Adipocyte (in vitro differentiated cells): Measurements from ENCODE around the gene ZNF792.
"Not testable (repeated sequence)": the region's sequence is repeated elsewhere in the genome, so short reads cannot be mapped to it uniquely, and the experiment has no call there.

ENCODE experiments used
- DNase-seq: peaks from one replicate; pipeline ENCODE4 v3.0.0-alpha.2; 2015; ENCODE audit warnings: low read depth
- H3K27me3 ChIP-seq: replicated peaks from 2 replicates; pipeline ENCODE4 v1.7.0; 2013; ENCODE audit warnings: mild to moderate bottlenecking, low read length, moderate library complexity; ENCODE audit not compliant: control insufficient read depth, insufficient read depth
- H3K36me3 ChIP-seq: 2 replicates; pipeline ENCODE4 v1.7.0; 2013; ENCODE audit warnings: low read length, mild to moderate bottlenecking, moderate library complexity; ENCODE audit not compliant: control insufficient read depth, insufficient read depth, severe bottlenecking
- H3K4me1 ChIP-seq: 2 replicates; pipeline ENCODE4 v1.7.0; 2013; ENCODE audit warnings: mild to moderate bottlenecking, low read length, moderate library complexity; ENCODE audit not compliant: control insufficient read depth, insufficient read depth
- H3K4me3 ChIP-seq: 2 replicates; pipeline ENCODE4 v1.7.0; 2013; ENCODE audit warnings: mild to moderate bottlenecking, low read length, moderate library complexity
- H3K9ac ChIP-seq: 2 replicates; pipeline ENCODE4 v1.7.0; 2013; ENCODE audit warnings: mild to moderate bottlenecking, low read length, moderate library complexity
- H3K9me3 ChIP-seq: 2 replicates; pipeline ENCODE4 v1.7.0; 2013; ENCODE audit warnings: mild to moderate bottlenecking, low read length, moderate library complexity; ENCODE audit not compliant: control insufficient read depth

Gene ZNF792

GRCh38 chr19:35006007-35006341 lies 41.9 kb upstream of the ZNF792 start:
- H3K9ac ChIP-seq, H3K4me3 ChIP-seq, H3K27me3 ChIP-seq, H3K9me3 ChIP-seq, DNase-seq: not testable (repeated sequence)
- peaks cover 17% of the 10 kb centered on the region for H3K4me1 ChIP-seq
- H3K36me3 ChIP-seq, result peaks cover 20% of the 10 kb centered on the region

DNA sequence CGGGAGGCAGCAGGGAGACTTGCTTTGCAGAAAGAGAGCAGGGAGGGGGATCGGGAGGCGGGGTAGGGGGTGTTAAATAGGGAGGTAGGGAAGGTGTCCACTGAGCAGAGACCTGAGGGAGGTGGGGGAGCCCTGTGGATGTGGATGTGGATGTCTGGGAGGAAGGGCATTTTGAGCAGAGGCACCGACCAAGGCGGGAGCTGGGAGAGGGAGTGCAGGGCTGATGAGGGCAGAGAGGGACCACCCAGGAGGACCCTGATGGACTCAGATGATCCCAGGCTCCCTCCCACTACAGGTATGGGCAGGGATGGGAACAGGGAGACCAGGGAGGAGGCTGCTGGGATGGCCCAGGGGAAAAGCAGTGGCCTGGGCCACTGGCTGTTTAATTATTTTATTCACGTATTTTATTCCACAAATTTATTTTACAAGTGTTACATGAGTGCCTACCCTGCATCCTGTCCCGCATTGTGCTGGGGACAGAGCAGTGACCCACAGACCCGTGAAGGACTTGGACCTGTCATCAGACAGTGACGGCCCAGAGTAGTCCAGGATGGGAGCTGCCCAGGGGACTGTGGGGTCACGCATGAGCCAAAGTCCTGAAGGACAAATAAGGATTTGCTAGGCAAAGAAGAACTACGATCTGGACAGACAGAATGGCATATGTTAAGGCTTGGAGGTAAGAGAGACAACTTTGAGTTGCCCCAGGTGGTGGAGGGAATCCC lies 41.4 kb upstream of the ZNF792 start:
- Histone ChIP-seq H3K4me1 (peaks cover 17% of the 10 kb centered on the region), H3K36me3 (peaks cover 16% of the 10 kb centered on the region), H3K27me3 (no peaks in the 10 kb centered on the region), H3K4me3 (no peak overlapping the region), H3K9ac (no peak overlapping the region), H3K9me3 (no peaks in the 10 kb centered on the region)
- no peak for DNase-seq

DNA sequence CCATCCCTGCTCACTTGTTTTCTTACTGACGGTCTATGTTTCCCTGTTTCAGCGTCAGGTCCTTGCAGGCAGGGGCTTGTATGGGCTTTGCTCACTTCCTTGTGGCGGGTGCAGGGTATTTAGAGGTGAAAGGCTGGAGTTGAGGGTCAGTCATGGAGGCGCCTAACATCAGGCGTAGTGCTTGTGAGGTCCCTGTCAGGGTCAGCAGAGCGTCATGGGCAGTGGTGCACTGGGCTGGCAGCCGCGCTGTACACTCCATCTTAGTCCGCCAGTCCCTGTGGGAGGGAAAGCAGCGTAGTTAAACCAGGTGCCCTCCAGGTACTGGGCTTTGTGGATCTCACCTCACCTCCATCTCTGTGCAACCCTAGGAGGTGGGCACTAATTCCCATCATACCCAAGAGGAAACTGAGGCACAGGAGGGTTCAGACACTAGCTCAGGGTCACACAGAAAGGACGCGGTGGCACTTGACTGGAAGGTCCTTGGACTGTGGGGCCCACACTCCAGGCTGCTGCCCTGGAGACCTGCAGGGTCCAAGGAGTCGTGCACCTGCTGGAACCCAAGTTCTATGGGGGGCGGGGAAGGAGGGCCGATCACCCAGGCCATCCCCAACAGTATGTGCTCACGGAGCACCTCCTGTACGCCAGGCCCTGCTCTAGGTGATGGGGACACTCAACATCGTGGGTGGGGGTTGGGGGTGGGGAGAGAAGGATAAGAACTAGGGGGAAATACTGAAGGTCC lies 40.7 kb upstream of the ZNF792 start:
- Histone ChIP-seq H3K9me3 (no peaks in the 10 kb centered on the region), H3K4me3 (no peak overlapping the region), H3K36me3 (peaks cover 9% of the 10 kb centered on the region), H3K27me3 (no peaks in the 10 kb centered on the region), H3K4me1 (peaks cover 20% of the 10 kb centered on the region), H3K9ac (no peak overlapping the region)
- no peak for DNase-seq

- Histone ChIP-seq H3K9ac (no peak overlapping the region), H3K36me3 (peaks cover 4% of the 10 kb centered on the region), H3K9me3 (no peaks in the 10 kb centered on the region), H3K27me3 (no peaks in the 10 kb centered on the region), H3K4me1 (peaks cover 26% of the 10 kb centered on the region), H3K4me3 (no peak overlapping the region)
- no peak for DNase-seq
These were observed 38.1 kb upstream of the ZNF792 start for GRCh38 chr19:35002037-35002535.

DNA sequence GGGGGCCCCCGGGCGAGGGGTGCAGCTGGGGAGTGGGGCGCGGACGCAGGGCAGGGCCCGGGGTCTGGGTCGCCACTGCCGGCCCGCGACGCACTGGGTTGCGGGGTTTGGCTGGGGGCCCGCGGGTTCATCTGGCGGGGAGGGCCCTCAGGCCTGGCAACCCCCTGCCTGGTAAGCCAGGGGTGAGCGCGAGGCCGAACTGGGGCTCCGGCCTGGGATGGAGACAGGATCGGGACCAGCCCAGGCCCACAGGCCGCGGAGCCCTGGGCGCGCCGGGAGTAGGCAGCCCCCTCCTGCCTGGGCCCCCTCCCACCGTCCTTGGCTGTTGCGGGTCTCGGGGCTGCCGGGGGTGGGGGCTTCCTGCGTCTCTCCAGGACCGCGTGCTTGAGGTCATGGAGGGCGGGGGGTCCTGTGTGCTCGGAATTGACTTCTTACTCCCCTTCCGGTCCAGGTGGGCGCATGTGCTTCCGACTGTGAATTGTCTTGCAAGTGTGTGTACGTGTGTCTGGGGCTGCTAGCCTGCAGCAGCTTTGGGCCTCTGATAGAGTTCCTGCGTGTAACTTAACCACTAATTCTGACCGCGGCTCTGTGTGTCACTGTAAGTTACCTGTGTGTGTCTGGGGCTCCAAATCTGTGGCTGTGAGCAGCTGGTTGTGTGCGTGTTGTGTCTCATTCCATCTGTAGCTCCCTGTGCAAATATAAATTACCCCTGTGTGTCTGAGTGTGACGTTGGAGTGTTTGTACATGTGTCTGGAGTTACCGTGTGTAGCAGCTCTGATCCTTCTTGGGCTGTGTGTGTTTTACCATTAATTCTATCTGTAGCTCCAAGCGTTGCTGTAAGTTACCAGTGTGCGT lies 36.8 kb upstream of the ZNF792 start:
- peak overlapping the region; percentile 82 for H3K4me3 ChIP-seq
- no peaks in the 10 kb centered on the region for H3K9me3 ChIP-seq
- peaks cover 26% of the 10 kb centered on the region for H3K4me1 ChIP-seq
- peaks cover 4% of the 10 kb centered on the region for H3K36me3 ChIP-seq
- peak overlapping the region; percentile 79 for H3K9ac ChIP-seq
- peak; percentile 58 for DNase-seq
- no peaks in the 10 kb centered on the region for H3K27me3 ChIP-seq

GRCh38 chr19:35000338-35000646 lies 36.3 kb upstream of the ZNF792 start:
- no peaks in the 10 kb centered on the region for H3K36me3 ChIP-seq
- H3K9me3 ChIP-seq, result no peaks in the 10 kb centered on the region
- DNase-seq, result no peak
- no peak overlapping the region for H3K9ac ChIP-seq
- peak overlapping the region; percentile 82 for H3K4me3 ChIP-seq
- H3K4me1 ChIP-seq, result peaks cover 26% of the 10 kb centered on the region
- H3K27me3 ChIP-seq, result no peaks in the 10 kb centered on the region

DNA sequence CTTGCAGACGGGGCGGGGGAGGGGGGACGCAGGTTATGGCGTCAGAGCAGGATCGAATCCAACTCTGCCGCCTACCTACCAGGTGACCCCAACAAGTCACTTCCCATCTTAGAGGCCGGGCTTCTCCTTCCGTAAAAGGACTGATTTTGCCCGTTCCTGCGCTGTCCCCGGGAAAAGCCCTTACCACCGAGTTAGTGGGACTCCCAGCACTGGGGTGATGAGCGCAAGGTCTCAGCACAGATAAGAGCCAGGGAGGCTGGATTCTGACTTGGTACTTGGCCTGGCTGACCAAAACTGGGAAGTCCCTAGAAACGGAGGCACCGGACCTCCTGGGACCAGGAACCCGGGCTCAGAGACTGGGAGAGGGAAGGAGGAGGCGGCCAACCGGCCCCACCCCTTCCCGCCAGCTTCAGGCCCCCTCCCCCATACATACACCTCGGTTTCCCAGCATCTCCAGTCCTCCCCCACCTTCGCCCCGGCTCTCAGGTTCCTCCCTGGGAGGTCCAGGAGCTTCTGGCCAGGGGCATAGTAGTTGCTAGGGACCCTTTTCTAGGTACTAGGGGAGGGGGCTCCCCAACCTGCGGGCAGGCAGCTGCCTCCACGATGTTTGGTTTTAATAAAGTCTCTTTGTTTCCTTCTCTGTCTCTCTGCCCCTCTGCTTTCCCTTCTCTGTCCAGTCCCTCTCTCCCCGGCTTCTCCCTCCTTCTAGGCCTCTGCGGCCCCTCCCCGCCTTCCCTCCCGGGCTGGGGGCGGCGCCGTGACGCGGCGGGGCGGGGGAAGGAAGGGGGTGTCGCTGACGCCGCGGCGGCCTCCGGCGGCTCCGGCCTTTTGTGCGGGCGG lies 35.7 kb upstream of the ZNF792 start, which contains the start of gene GRAMD1A:
GRAMD1A (plus strand) TSS at position 826 of the 840 bp plus-strand sequence. CDS start 156 bp downstream, outside the sequence.
- peak within 1 kb of the TSS; percentile 86 for H3K4me3 ChIP-seq
- peak; percentile 95 for DNase-seq
- H3K27me3 ChIP-seq, result no peaks in the 10 kb centered on the region
- H3K36me3 ChIP-seq, result no peaks in the 10 kb centered on the region
- H3K9me3 ChIP-seq, result no peaks in the 10 kb centered on the region
- H3K9ac ChIP-seq, result peak within 1 kb of the TSS; percentile 90
- H3K4me1 ChIP-seq, result peaks cover 26% of the 10 kb centered on the region

- no peaks in the 10 kb centered on the region for H3K27me3 ChIP-seq
- H3K9me3 ChIP-seq, result no peaks in the 10 kb centered on the region
- H3K9ac ChIP-seq, result peak overlapping the region; percentile 90
- DNase-seq, result no peak
- no peaks in the 10 kb centered on the region for H3K36me3 ChIP-seq
- H3K4me1 ChIP-seq, result peaks cover 26% of the 10 kb centered on the region
- H3K4me3 ChIP-seq, result peak overlapping the region; percentile 86
These were observed 34.9 kb upstream of the ZNF792 start for GRCh38 chr19:34998777-34999497.

DNA sequence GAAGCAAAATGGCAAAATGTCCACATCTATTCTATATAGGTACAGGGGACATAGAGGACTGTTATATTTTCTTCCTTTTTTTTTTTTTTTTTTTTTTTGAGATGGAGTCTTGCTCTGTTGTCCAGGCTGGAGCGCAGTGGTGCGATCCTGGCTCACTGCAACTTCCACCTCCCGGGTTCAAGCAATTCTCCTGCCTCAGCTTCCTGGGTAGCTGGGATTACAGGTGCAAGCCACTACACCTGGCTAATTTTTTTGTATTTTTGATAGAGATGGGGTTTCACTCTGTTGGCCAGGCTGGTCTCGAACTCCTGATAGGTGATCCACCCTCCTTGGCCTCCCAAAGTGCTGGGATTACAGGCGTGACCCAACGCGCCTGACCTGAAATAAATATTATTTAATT lies 34.2 kb upstream of the ZNF792 start:
- H3K27me3 ChIP-seq, H3K9me3 ChIP-seq, H3K4me3 ChIP-seq, DNase-seq, H3K9ac ChIP-seq, H3K36me3 ChIP-seq: not testable (repeated sequence)
- peaks cover 22% of the 10 kb centered on the region for H3K4me1 ChIP-seq

- Histone ChIP-seq H3K27me3 (peaks cover 3% of the 10 kb centered on the region), H3K9me3 (no peaks in the 10 kb centered on the region), H3K9ac (no peak overlapping the region), H3K36me3 (no peaks in the 10 kb centered on the region), H3K4me1 (peaks cover 16% of the 10 kb centered on the region), H3K4me3 (no peak overlapping the region)
- no peak for DNase-seq
These were observed 33.1 kb upstream of the ZNF792 start for GRCh38 chr19:34997071-34997617.
